SK-N-SH (cell line): ENCODE data around the gene BTRC. TPM values are rescaled to one million over a fixed set of nuclear protein-coding genes. Genes with fewer than 3 reads are reported as not detected.
"Not testable (repeated sequence)": the region's sequence is repeated elsewhere in the genome, so short reads cannot be mapped to it uniquely, and the experiment has no call there.

Experiments used
- CTCF ChIA-PET: fragments of 300-600, 350-600 bp; formaldehyde crosslinking; extraction: SDS; loops from one replicate; lab custom pipeline; 2021; lab: Yijun Ruan, JAX
- POLR2A ChIA-PET: fragments of 350-600 bp; sonication (Branson Sonifier 250); formaldehyde crosslinking; extraction: SDS; loops from one replicate; lab custom pipeline; 2020; ENCODE audit warnings: antibody characterized with exemption, inconsistent platforms; lab: Yijun Ruan, JAX
- DNase-seq: peaks from one replicate; pipeline ENCODE4 v3.0.0; 2012
- H2AFZ ChIP-seq: fragments of 200-600 bp; sonication (generic); 2 replicates; pipeline ENCODE4 v1.8.1; 2016; ENCODE audit warnings: antibody characterized with exemption, mild to moderate bottlenecking, low read depth
- H3F3A ChIP-seq: fragments of 200-600 bp; sonication (generic); replicated peaks from 2 replicates; pipeline ENCODE3; 2016; ENCODE audit warnings: antibody characterized with exemption, mild to moderate bottlenecking; ENCODE audit not compliant: insufficient read depth
- H3K27ac ChIP-seq, 2 experiments: fragments of 200-500 bp in 1 of 2; fragments of 200-600 bp in 1 of 2; sonication (Bioruptor generic) in 1 of 2; sonication (generic), shearing (Covaris generic) in 1 of 2; 2 replicates each; pipeline versions ENCODE4 v1.5.1 to v1.6.1; 2014 to 2016; ENCODE audit warnings: low read depth in 2 of 2, inconsistent platforms in 1 of 2, low read length in 1 of 2, mild to moderate bottlenecking in 1 of 2, mixed read lengths in 1 of 2
- H3K27me3 ChIP-seq: fragments of 200-600 bp; sonication (generic), shearing (Covaris generic); 2 replicates; pipeline ENCODE4 v1.6.1; 2016; ENCODE audit warnings: mixed run types; ENCODE audit not compliant: insufficient read depth
- H3K36me3 ChIP-seq, 2 experiments: fragments of 200-500 bp in 1 of 2; fragments of 200-600 bp in 1 of 2; sonication (Bioruptor generic) in 1 of 2; sonication (generic) in 1 of 2; replicated peaks in 1 of 2; 2 replicates each; pipeline versions ENCODE3 to v1.5.1; 2014 to 2016; ENCODE audit warnings: low read length in 1 of 2, mild to moderate bottlenecking in 1 of 2; ENCODE audit not compliant: insufficient read depth in 2 of 2, control insufficient read depth in 1 of 2
- H3K4me1 ChIP-seq, 2 experiments: fragments of 200-500 bp in 1 of 2; fragments of 200-600 bp in 1 of 2; sonication (Bioruptor generic) in 1 of 2; sonication (generic), shearing (Covaris generic) in 1 of 2; 2 replicates each; pipeline versions ENCODE4 v1.5.1 to v1.6.1; 2014 to 2016; ENCODE audit warnings: low read depth in 1 of 2, low read length in 1 of 2, mixed run types in 1 of 2; ENCODE audit not compliant: insufficient read depth in 2 of 2, control insufficient read depth in 1 of 2
- H3K4me2 ChIP-seq: fragments of 200-600 bp; sonication (generic), shearing (Covaris generic); 2 replicates; pipeline ENCODE4 v1.6.1; 2017; ENCODE audit warnings: mixed run types
- H3K4me3 ChIP-seq, 2 experiments: fragments of 200-500 bp in 1 of 2; fragments of 200-600 bp in 1 of 2; sonication (Bioruptor generic) in 1 of 2; sonication (generic), shearing (Covaris generic) in 1 of 2; 2 replicates each; pipeline versions ENCODE4 v1.5.1 to v1.8.1; 2014 to 2016; ENCODE audit warnings: low read depth in 2 of 2, inconsistent platforms in 1 of 2, low read length in 1 of 2, mild to moderate bottlenecking in 1 of 2, mixed read lengths in 1 of 2, moderate library complexity in 1 of 2
- H3K79me2 ChIP-seq: fragments of 200-600 bp; sonication (generic); 2 replicates; pipeline ENCODE4 v1.8.1; 2017; ENCODE audit warnings: mild to moderate bottlenecking; ENCODE audit not compliant: insufficient read depth
- H3K9ac ChIP-seq: fragments of 200-600 bp; sonication (generic); 2 replicates; pipeline ENCODE4 v1.6.1; 2017; ENCODE audit warnings: mixed run types
- H3K9me2 ChIP-seq: fragments of 200-600 bp; sonication (generic); 2 replicates; pipeline ENCODE4 v1.6.1; 2017; ENCODE audit warnings: mixed run types
- H3K9me3 ChIP-seq: fragments of 200-600 bp; sonication (generic); 2 replicates; pipeline ENCODE4 v1.6.1; 2017; ENCODE audit warnings: mixed run types, mild to moderate bottlenecking, moderate library complexity
- H4K20me1 ChIP-seq: fragments of 200-600 bp; sonication (generic); 2 replicates; pipeline ENCODE4 v1.6.1; 2017; ENCODE audit warnings: mild to moderate bottlenecking, mixed run types; ENCODE audit not compliant: insufficient read depth
- EP300 ChIP-seq, 2 experiments: IDR thresholded peaks; 2 replicates each; pipeline versions ENCODE4 v1.4.0 to v1.6.1; 2012; ENCODE audit warnings: borderline replicate concordance in 1 of 2, low read depth in 1 of 2, low read length in 1 of 2
- FOSL2 ChIP-seq: IDR thresholded peaks from 2 replicates; pipeline ENCODE4 v1.4.0; 2012; ENCODE audit warnings: low read depth, mild to moderate bottlenecking, moderate library complexity, borderline replicate concordance
- FOXM1 ChIP-seq: IDR thresholded peaks from 2 replicates; pipeline ENCODE4 v1.4.0; 2012; ENCODE audit warnings: low read depth, mild to moderate bottlenecking
- GABPA ChIP-seq: IDR thresholded peaks from 2 replicates; pipeline ENCODE4 v1.4.0; 2012; ENCODE audit warnings: low read depth, mild to moderate bottlenecking
- GATA2 ChIP-seq: sonication (generic); formaldehyde crosslinking; IDR thresholded peaks from 2 replicates; pipeline ENCODE4 v1.5.0; 2020; ENCODE audit warnings: mild to moderate bottlenecking, missing genetic modification reagents
- RAD21 ChIP-seq: IDR thresholded peaks from 2 replicates; pipeline ENCODE4 v1.6.1; 2012; ENCODE audit warnings: mild to moderate bottlenecking, low read length
- RCOR1 ChIP-seq: fragments of 150-350 bp; IDR thresholded peaks from 2 replicates; pipeline ENCODE4 v1.6.1; 2017; ENCODE audit warnings: antibody characterized with exemption, low read length
- RFX5 ChIP-seq: IDR thresholded peaks from 2 replicates; pipeline ENCODE4 v1.6.1; 2012; ENCODE audit warnings: mild to moderate bottlenecking, improper control_type of control experiment, low read length
- USF1 ChIP-seq: IDR thresholded peaks from 2 replicates; pipeline ENCODE4 v1.4.0; 2012; ENCODE audit warnings: low read depth, borderline replicate concordance
- YY1 ChIP-seq: IDR thresholded peaks from 2 replicates; pipeline ENCODE4 v1.4.0; 2012; ENCODE audit warnings: low read depth, mild to moderate bottlenecking
- WGBS: methylation state at CpG from one replicate; pipeline ENCODE4 v1.1.6; 2017; ENCODE audit warnings: low lambda C conversion rate; 5-methylcytosine and 5-hydroxymethylcytosine counted together
- polyA plus RNA-seq, 3 experiments: library from polyadenylated mRNA; depleted of rRNA; stranded (reverse); fragments of >200 nt; gene quantifications; 2 replicates each; pipeline ENCODE4 v1.2.3, GENCODE V29; 2012

Gene BTRC
- polyA plus RNA-seq, 1 of the 3 experiments (the other 2 are of a cell fraction): 6.5 TPM

GRCh38 chr10:101322266-101323108 is 31.5 kb upstream of the BTRC start:
- H3K4me3 ChIP-seq: no peak overlapping the region
- H3K9ac ChIP-seq: no peak overlapping the region
- H3K27ac ChIP-seq: no peak overlapping the region
- no peaks in the 10 kb centered on the region for H3K9me2 ChIP-seq
- no peaks in the 10 kb centered on the region for H3K36me3 ChIP-seq
- POLR2A ChIA-PET: no interaction called here
- H3K4me2 ChIP-seq: no peak overlapping the region
- no peaks in the 10 kb centered on the region for H3K9me3 ChIP-seq
- 51% methylated on average over 21 of the region's 21 CpGs for WGBS
- TF ChIP-seq RCOR1 (no peak), EP300 (IDR thresholded peaks at IDR 0.05; ENCODE audit: borderline replicate concordance in 1 of 2, low read depth in 1 of 2, low read length in 1 of 2) (peak in 1 of 2 experiments; percentile 14; a peak in 1 of 4 replicates), GATA2 (CRISPR knock-in tag) (0 out of 2 replicates have a peak, but pooled peaks have one; percentile 20), RAD21 (no peak)
- no peaks in the 10 kb centered on the region for H3K79me2 ChIP-seq
- no peaks in the 10 kb centered on the region; the same call in 1 of the 2 replicates for H3K27me3 ChIP-seq
- CTCF ChIA-PET: interaction anchor here (0.9 kb wide), 1 partner anchor 21 kb away, joined by 3 read pairs; no protein-coding TSS in a partner anchor
- H3F3A ChIP-seq: no peaks in the 10 kb centered on the region
- H4K20me1 ChIP-seq: no peaks in the 10 kb centered on the region
- DNase-seq: peak; percentile 60
- H2AFZ ChIP-seq: no peak overlapping the region
- H3K4me1 ChIP-seq: peaks cover 0 to 14% of the 10 kb centered on the region in 2 experiments; a peak in 1 of 4 replicates

- ChIA-PET POLR2A (no interaction called here), CTCF (interaction anchor here (0.9 to 1.9 kb wide), 3 partner anchors 13 to 144 kb away, joined by 3 to 7 read pairs (median 3); no protein-coding TSS in a partner anchor)
- H3F3A ChIP-seq: no peaks in the 10 kb centered on the region
- H3K79me2 ChIP-seq: no peaks in the 10 kb centered on the region
- TF ChIP-seq YY1: no peak
- TF ChIP-seq EP300 (IDR thresholded peaks at IDR 0.05; ENCODE audit: borderline replicate concordance in 1 of 2, low read depth in 1 of 2, low read length in 1 of 2): no peak
- TF ChIP-seq RFX5: no peak
- TF ChIP-seq GABPA: no peak
- TF ChIP-seq FOXM1: no peak
- TF ChIP-seq FOSL2: no peak
- TF ChIP-seq USF1: no peak
- H3K9me2 ChIP-seq: no peaks in the 10 kb centered on the region
- WGBS: 62% methylated on average over 2 of the region's 2 CpGs
- no peaks in the 10 kb centered on the region for H4K20me1 ChIP-seq
- H3K27ac ChIP-seq: no peak overlapping the region
- no peaks in the 10 kb centered on the region; the same call in 1 of the 2 replicates for H3K27me3 ChIP-seq
- no peak overlapping the region for H3K4me3 ChIP-seq
- H3K9me3 ChIP-seq: no peaks in the 10 kb centered on the region
- H2AFZ ChIP-seq: no peak overlapping the region
- H3K36me3 ChIP-seq: no peaks in the 10 kb centered on the region
- H3K4me2 ChIP-seq: no peak overlapping the region
- H3K9ac ChIP-seq: no peak overlapping the region
- DNase-seq: no peak
- peaks cover 0 to 14% of the 10 kb centered on the region in 2 experiments; a peak in 1 of 4 replicates for H3K4me1 ChIP-seq
These were observed 30.5 kb upstream of the BTRC start for GRCh38 chr10:101323495-101323894.

- H3K27ac ChIP-seq: not testable (repeated sequence)
- H3K4me1 ChIP-seq: peaks cover 0 to 14% of the 10 kb centered on the region in 2 experiments; a peak in 1 of 4 replicates
These were observed 26.5 kb upstream of the BTRC start for GRCh38 chr10:101327454-101327853.

More at GRCh38 chr10:101327454-101327853, 26.5 kb upstream of the BTRC start:
- H3K79me2 ChIP-seq, H2AFZ ChIP-seq, H3K9ac ChIP-seq, H3K4me2 ChIP-seq, H3F3A ChIP-seq, H3K4me3 ChIP-seq, H3K36me3 ChIP-seq, H3K9me3 ChIP-seq, DNase-seq, POLR2A ChIA-PET, H3K9me2 ChIP-seq, H4K20me1 ChIP-seq: not testable (repeated sequence)
- CTCF ChIA-PET: interaction anchor here (0.7 kb wide), 1 partner anchor 117 kb away, joined by 4 read pairs; no protein-coding TSS in a partner anchor
- 10% methylated on average over 1 of the region's 1 CpG for WGBS
- peaks cover 13% of the 10 kb centered on the region; the same call in 1 of the 2 replicates for H3K27me3 ChIP-seq
